ENCODE results near the gene CLIC2.
"Not testable (repeated sequence)": the region's sequence is repeated elsewhere in the genome, so short reads cannot be mapped to it uniquely, and the experiment has no call there.

The CLIC2 gene

GRCh38 chrX:155334486-155335336 lies at the start of gene CLIC2:
TSS of gene CLIC2 (minus strand) at chrX:155334614. CDS start at chrX:155334427, 187 bp downstream.
- DNase-seq = no peak

- DNase-seq = not testable (repeated sequence)
Measured at GRCh38 chrX:155382529-155382967, 48.1 kb upstream of the CLIC2 start.

GRCh38 chrX:155381843-155382528 lies 47.6 kb upstream of the CLIC2 start, which contains the start of gene F8A2:
TSS of gene F8A2 (plus strand) at chrX:155382095. CDS start at chrX:155382115, 20 bp downstream.
- not testable (repeated sequence) for DNase-seq

- DNase-seq = not testable (repeated sequence)
Measured at GRCh38 chrX:155379802-155380201, 45.4 kb upstream of the CLIC2 start.

- DNase-seq = not testable (repeated sequence)
Measured at GRCh38 chrX:155373777-155374458, 39.5 kb upstream of the CLIC2 start.

GRCh38 chrX:155363712-155364111 lies 29.3 kb upstream of the CLIC2 start:
- DNase-seq = not testable (repeated sequence)

GRCh38 chrX:155349448-155349847 lies 15.0 kb upstream of the CLIC2 start:
- not testable (repeated sequence) for DNase-seq

GRCh38 chrX:155345689-155346088 lies 11.3 kb upstream of the CLIC2 start:
- not testable (repeated sequence) for DNase-seq

- DNase-seq = not testable (repeated sequence)
Measured at GRCh38 chrX:155335337-155335712, 911 bp upstream of the CLIC2 start.

GRCh38 chrX:155333544-155334100 lies 792 bp downstream of the CLIC2 start:
- DNase-seq = no peak

GRCh38 chrX:155330992-155331391 lies 3.4 kb downstream of the CLIC2 start:
- DNase-seq = no peak

- no peak for DNase-seq
Measured at GRCh38 chrX:155329293-155329692, 5.1 kb downstream of the CLIC2 start.

GRCh38 chrX:155326610-155327009 lies 7.8 kb downstream of the CLIC2 start:
- no peak for DNase-seq

- no peak for DNase-seq
Measured at GRCh38 chrX:155314260-155314659, 20.2 kb downstream of the CLIC2 start.

GRCh38 chrX:155313766-155314165 lies 20.6 kb downstream of the CLIC2 start:
- no peak for DNase-seq

- no peak for DNase-seq
Measured at GRCh38 chrX:155293771-155294170, 40.6 kb downstream of the CLIC2 start.

- DNase-seq = no peak
Measured at GRCh38 chrX:155279873-155280272, 54.5 kb downstream of the CLIC2 start.

- DNase-seq = no peak
Measured at GRCh38 chrX:155270969-155271368, 63.4 kb downstream of the CLIC2 start.

GRCh38 chrX:155267995-155268394 lies 66.4 kb downstream of the CLIC2 start:
- not testable (repeated sequence) for DNase-seq

- no peak for DNase-seq
Measured at GRCh38 chrX:155266439-155266838, 68.0 kb downstream of the CLIC2 start.

- no peak for DNase-seq
Measured at GRCh38 chrX:155263854-155264628, 70.4 kb downstream of the CLIC2 start, which contains the start of gene RAB39B. TSS of gene RAB39B (minus strand) at chrX:155264491. CDS start at chrX:155264288, 203 bp downstream.

Measured in NCI-H1048 (cell line).